AG09319 (cell line): Measurements from ENCODE around the gene C7.
A peak's percentile ranks its signal among the peaks of the same experiment; 100 is the strongest.

Experiments
- DNase-seq: peaks from one replicate; pipeline ENCODE4 v3.0.0-alpha.2; 2010; ENCODE audit warnings: low read depth; ENCODE audit errors: extremely low read depth
- TF ChIP-seq, protein P1 (sequence below): IDR thresholded peaks from 2 replicates; pipeline ENCODE4 v1.5.1; 2011; ENCODE audit warnings: low read depth, mild to moderate bottlenecking, inconsistent platforms, low read length, moderate library complexity

The C7 gene

DNA sequence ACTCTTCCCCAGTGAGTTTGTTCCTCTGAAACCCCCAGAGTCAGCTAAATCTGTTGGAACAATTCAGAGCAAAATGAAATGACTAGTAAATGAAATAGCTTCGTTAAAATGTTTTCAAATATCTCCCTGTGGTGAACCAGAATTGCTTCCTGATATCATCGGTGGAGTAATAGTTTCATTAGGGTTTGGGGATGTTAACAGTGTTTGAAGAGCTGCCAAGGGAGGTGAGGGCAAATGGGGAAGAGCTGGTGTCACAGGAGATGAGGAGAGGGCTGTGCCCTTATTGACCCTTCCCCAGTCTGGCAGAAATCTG is 4.3 kb upstream of the C7 start:
- TF ChIP-seq, protein P1, sequence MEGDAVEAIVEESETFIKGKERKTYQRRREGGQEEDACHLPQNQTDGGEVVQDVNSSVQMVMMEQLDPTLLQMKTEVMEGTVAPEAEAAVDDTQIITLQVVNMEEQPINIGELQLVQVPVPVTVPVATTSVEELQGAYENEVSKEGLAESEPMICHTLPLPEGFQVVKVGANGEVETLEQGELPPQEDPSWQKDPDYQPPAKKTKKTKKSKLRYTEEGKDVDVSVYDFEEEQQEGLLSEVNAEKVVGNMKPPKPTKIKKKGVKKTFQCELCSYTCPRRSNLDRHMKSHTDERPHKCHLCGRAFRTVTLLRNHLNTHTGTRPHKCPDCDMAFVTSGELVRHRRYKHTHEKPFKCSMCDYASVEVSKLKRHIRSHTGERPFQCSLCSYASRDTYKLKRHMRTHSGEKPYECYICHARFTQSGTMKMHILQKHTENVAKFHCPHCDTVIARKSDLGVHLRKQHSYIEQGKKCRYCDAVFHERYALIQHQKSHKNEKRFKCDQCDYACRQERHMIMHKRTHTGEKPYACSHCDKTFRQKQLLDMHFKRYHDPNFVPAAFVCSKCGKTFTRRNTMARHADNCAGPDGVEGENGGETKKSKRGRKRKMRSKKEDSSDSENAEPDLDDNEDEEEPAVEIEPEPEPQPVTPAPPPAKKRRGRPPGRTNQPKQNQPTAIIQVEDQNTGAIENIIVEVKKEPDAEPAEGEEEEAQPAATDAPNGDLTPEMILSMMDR: no peak
- DNase-seq: no peak

DNA sequence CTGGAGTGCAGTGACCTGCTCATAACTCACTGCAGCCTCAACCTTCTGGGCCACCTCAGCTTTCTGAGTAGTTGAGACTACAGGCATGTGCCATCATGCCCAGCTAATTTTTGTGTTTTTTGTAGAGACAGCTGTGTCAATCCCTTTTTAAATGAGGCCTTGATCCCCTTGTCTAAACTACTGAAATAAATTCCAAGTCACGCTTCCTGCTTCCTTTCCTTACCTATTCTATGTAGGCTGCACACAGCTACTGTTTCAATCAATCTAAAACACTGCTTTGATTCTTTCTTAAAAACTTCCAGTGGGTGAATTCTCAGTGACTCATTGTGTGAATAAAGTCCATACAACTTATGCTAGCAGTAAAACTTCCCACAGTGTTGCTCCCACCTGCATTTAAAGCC is 2.9 kb upstream of the C7 start:
- TF ChIP-seq, protein P1: no peak
- DNase-seq: no peak

DNA sequence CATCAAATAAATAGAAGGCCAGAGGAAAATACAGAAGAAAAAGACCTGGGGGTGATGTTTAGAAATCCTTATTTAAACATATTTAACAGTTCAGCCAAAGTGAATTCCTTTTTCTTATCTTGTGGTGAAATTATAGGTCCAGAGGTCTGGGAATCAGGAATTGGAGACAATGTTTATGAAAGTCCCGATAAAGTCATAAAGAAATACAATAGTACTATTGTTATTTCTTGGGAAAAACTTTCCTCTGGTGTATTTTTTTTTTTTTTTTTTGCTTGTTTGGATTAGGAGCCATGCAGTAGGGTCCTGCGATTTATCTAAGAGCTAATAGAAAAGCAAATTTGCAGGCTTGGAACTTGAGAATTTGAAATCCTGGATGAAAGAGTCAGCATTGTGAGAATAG is 426 bp downstream of the C7 start:
- TF ChIP-seq, protein P1: no peak
- DNase-seq: no peak

DNA sequence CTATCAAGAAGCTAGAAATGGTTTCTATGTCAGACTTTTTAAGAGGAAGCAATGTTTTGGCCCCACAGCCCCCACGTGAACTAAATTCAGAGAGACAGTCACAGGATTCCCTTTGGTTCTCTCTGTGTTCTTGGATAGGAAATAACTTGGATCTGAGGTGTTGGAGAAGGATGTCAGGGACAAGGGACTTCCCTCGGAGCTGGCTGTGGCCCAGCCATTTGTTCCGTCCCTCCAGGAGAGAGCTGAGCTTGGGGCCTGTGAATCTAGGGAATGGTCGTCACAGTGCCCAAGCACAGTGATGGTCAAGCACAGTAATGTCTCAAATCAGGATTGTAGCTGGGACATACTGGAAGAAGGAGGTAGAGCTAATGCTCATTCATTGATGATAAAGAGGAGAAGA is 2.0 kb downstream of the C7 start:
- DNase-seq: no peak

DNA sequence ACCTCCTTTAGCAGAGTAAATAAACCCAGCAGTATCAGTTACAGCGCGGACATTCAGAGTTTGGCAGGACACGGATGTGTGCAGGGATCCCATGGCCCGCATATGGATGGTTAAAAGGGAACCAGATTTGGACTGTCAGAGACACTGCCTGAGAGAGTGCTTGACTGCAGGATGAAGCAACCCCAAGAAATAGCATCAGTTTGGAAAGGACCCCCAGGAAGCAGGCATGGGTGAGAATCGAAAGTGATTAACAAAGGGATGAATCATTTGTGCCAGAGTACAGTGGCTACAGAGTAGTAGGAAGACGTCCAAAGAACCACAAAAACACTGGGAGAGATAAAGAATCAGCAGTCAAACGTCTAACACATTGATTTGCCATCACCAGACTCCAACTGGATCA is 5.5 kb downstream of the C7 start:
- TF ChIP-seq, protein P1: no peak
- peak; percentile 2 for DNase-seq

More for the DNA sequence above, 2.0 kb downstream of the C7 start:
- TF ChIP-seq, protein P1: no peak

DNA sequence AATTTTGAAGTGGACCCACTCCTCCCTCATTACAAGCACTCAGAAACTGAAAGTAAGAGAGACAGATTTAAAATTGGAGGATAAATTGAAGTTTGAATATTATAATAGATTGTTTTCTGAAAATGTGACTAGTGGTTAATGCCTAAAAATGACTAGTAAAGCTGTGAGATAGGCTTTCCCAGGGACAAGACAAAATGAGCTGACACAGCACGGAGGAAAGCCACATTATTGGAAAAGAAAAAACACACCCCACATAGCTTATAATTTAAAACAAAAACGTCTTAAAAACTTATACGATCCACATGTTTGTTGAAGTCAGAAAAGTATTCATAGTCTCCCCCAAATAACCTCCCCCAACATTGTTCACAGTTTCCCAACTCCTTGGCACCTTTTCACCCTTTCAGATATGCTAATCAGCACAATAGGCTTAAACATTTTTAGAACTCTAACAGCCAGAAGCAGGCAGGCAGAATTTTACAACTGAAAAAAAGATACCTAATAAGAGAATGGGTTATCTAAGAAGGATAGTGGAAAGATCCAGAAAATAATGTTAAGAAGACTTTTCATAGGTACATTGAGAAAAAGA is 6.1 kb downstream of the C7 start:
- DNase-seq: no peak
- TF ChIP-seq, protein P1: no peak

DNA sequence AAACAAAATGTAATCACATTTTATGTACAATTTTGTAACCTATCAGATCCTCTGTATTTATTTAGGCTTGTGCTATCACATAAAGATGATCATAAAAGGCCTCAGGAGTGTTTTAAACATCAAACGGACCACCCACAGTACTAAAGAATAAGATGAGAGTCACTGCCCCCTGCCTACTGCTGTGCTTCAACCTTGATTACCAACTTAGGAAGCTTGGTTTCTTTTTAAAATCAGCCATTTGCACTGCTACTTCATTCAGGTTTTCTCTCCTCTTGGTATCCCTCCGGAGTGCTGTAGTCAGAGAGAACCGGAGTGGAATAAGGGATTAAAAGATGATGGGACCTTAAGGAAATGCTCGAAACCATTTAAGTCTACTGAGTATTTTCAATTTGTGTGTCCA is 6.9 kb downstream of the C7 start:
- TF ChIP-seq, protein P1: no peak
- no peak for DNase-seq
